HCT116 (cell line): ENCODE data around the gene ZSWIM5. TPM values are rescaled to one million over a fixed set of nuclear protein-coding genes. Genes with fewer than 3 reads are reported as not detected.

ENCODE experiments used
- ATAC-seq: fragments of 200-7000 bp; cut with Tn5 transposase; 2 replicates; pipeline ENCODE4 v1.9.1; 2020; ENCODE audit warnings: mild to moderate bottlenecking, moderate library complexity
- BruUV-seq: library from RNA; stranded (reverse); fragments of 400-500 nt; replicated peaks from 2 replicates; lab custom pipeline; 2021; lab: Mats Ljungman, UMichigan
- CTCF ChIA-PET: fragments of 300-600 bp; sonication (Branson Sonifier 250); formaldehyde crosslinking; loops from one replicate; lab custom pipeline; 2021; ENCODE audit warnings: antibody characterized with exemption; lab: Charles Lee
- POLR2A ChIA-PET: fragments of 300-600, 350-600 bp; sonication (Branson Sonifier 250); formaldehyde crosslinking; loops from one replicate; lab custom pipeline; 2021; ENCODE audit warnings: antibody characterized with exemption; lab: Charles Lee
- RAD21 ChIA-PET, 2 experiments: fragments of 300-600 bp; sonication (Branson Sonifier 250); formaldehyde crosslinking; loops; one replicate each; lab custom pipeline; 2023; ENCODE audit warnings: low total read pairs in 2 of 2; ENCODE audit not compliant: uncharacterized antibody in 2 of 2, unreplicated experiment in 2 of 2, low non-redundant PET in 1 of 2; lab: Charles Lee
- DNase-seq: peaks from one replicate; pipeline ENCODE4 v3.0.0-alpha.2; 2010; ENCODE audit warnings: low read depth, low spot score
- H2AFZ ChIP-seq: fragments of 200-600 bp; shearing (Covaris generic), sonication (generic); 2 replicates; pipeline ENCODE4 v1.6.1; 2017; ENCODE audit warnings: low read depth, mixed run types, mixed read lengths, antibody characterized with exemption, low read length; ENCODE audit not compliant: poor library complexity, severe bottlenecking
- H3K27ac ChIP-seq: 2 replicates; pipeline ENCODE4 v1.5.1; 2012; ENCODE audit warnings: low read depth, low read length
- H3K27me3 ChIP-seq: fragments of 200-600 bp; sonication (generic); 2 replicates; pipeline ENCODE4 v1.6.1; 2016; ENCODE audit warnings: mixed run types, low read length, mixed read lengths; ENCODE audit not compliant: insufficient read depth
- H3K36me3 ChIP-seq, 2 experiments: fragments of 200-500 bp in 1 of 2; fragments of 200-600 bp in 1 of 2; sonication (Bioruptor generic) in 1 of 2; sonication (generic) in 1 of 2; 2 replicates each; pipeline versions ENCODE4 v1.5.1 to v1.6.1; 2014 to 2016; ENCODE audit warnings: low read length in 2 of 2, inconsistent platforms in 1 of 2, mixed read lengths in 1 of 2, mixed run types in 1 of 2; ENCODE audit not compliant: insufficient read depth in 2 of 2, control insufficient read depth in 1 of 2
- H3K4me1 ChIP-seq, 2 experiments: fragments of 200-600 bp in 1 of 2; sonication (generic) in 1 of 2; 2 replicates each; pipeline versions ENCODE4 v1.5.1 to v1.6.1; 2012 to 2017; ENCODE audit warnings: low read length in 2 of 2, inconsistent platforms in 1 of 2, mild to moderate bottlenecking in 1 of 2, mixed read lengths in 1 of 2, mixed run types in 1 of 2, moderate library complexity in 1 of 2; ENCODE audit not compliant: insufficient read depth in 2 of 2, control insufficient read depth in 1 of 2
- H3K4me2 ChIP-seq: fragments of 200-600 bp; sonication (generic); 2 replicates; pipeline ENCODE4 v1.6.1; 2017; ENCODE audit warnings: mixed run types, low read length, mixed read lengths
- H3K4me3 ChIP-seq, 2 experiments: fragments of 200-600 bp in 1 of 2; sonication (generic) in 1 of 2; replicated peaks in 1 of 2; 2 replicates each; pipeline ENCODE4 v1.5.1; 2011 to 2016; ENCODE audit warnings: low read length in 2 of 2, control low read depth in 1 of 2, low read depth in 1 of 2, mild to moderate bottlenecking in 1 of 2, mixed read lengths in 1 of 2, mixed run types in 1 of 2
- H3K79me2 ChIP-seq: fragments of 200-600 bp; sonication (generic); 2 replicates; pipeline ENCODE4 v1.6.1; 2017; ENCODE audit warnings: mild to moderate bottlenecking, mixed run types, low read length, moderate library complexity, mixed read lengths; ENCODE audit not compliant: insufficient read depth
- H3K9ac ChIP-seq: fragments of 200-600 bp; sonication (generic); 2 replicates; pipeline ENCODE4 v1.6.1; 2016; ENCODE audit warnings: low read length, mixed read lengths
- H3K9me2 ChIP-seq: fragments of 200-600 bp; sonication (generic), shearing (Covaris generic); 2 replicates; pipeline ENCODE4 v1.6.1; 2017; ENCODE audit warnings: mixed run types, mild to moderate bottlenecking, moderate library complexity; ENCODE audit not compliant: insufficient read depth
- H3K9me3 ChIP-seq, 2 experiments: fragments of 200-500 bp in 1 of 2; fragments of 200-600 bp in 1 of 2; sonication (Bioruptor generic) in 1 of 2; sonication (generic) in 1 of 2; 2 replicates each; pipeline ENCODE4 v1.6.1; 2014 to 2017; ENCODE audit warnings: low read length in 2 of 2, mixed read lengths in 2 of 2, inconsistent platforms in 1 of 2, low read depth in 1 of 2, mild to moderate bottlenecking in 1 of 2, mixed run types in 1 of 2, moderate library complexity in 1 of 2; ENCODE audit not compliant: control insufficient read depth in 1 of 2, insufficient read depth in 1 of 2
- H4K20me1 ChIP-seq: fragments of 200-600 bp; sonication (generic), shearing (Covaris generic); 2 replicates; pipeline ENCODE4 v1.6.1; 2017; ENCODE audit warnings: mixed run types, mild to moderate bottlenecking, moderate library complexity; ENCODE audit not compliant: insufficient read depth
- ATF3 ChIP-seq: IDR thresholded peaks from 2 replicates; pipeline ENCODE4 v1.6.1; 2012
- CBX3 ChIP-seq: IDR thresholded peaks from 2 replicates; pipeline ENCODE4 v1.6.1; 2012; ENCODE audit warnings: low read depth
- CEBPB ChIP-seq: IDR thresholded peaks from 2 replicates; pipeline ENCODE4 v1.6.1; 2012; ENCODE audit warnings: low read depth
- EZH2 ChIP-seq: fragments of 200-600 bp; sonication (generic); IDR thresholded peaks from 2 replicates; pipeline ENCODE4 v1.6.1; 2017; ENCODE audit warnings: antibody characterized with exemption, mixed run types
- EZH2phosphoT487 ChIP-seq: fragments of 200-600 bp; IDR thresholded peaks from 2 replicates; pipeline ENCODE4 v1.6.1; 2018; ENCODE audit warnings: antibody characterized with exemption, borderline replicate concordance
- MAX ChIP-seq: IDR thresholded peaks from 2 replicates; pipeline ENCODE4 v1.6.1; 2012
- POLR2A ChIP-seq: IDR thresholded peaks from 2 replicates; pipeline ENCODE4 v1.7.0; 2011; ENCODE audit warnings: borderline replicate concordance; ENCODE audit not compliant: insufficient read depth, insufficient read length; ENCODE audit errors: extremely low read depth
- SIN3A ChIP-seq: IDR thresholded peaks from 2 replicates; pipeline ENCODE4 v1.6.1; 2012; ENCODE audit warnings: low read depth
- SRF ChIP-seq: IDR thresholded peaks from 2 replicates; pipeline ENCODE4 v1.6.1; 2012; ENCODE audit warnings: low read depth
- YY1 ChIP-seq: IDR thresholded peaks from 2 replicates; pipeline ENCODE4 v1.6.1; 2011; ENCODE audit warnings: low read length, low read depth, moderate library complexity, mild to moderate bottlenecking; ENCODE audit not compliant: insufficient replicate concordance; ENCODE audit errors: extremely low read depth
- ZBTB33 ChIP-seq: IDR thresholded peaks from 2 replicates; pipeline ENCODE4 v1.6.1; 2011; ENCODE audit warnings: mild to moderate bottlenecking, low read length, moderate library complexity; ENCODE audit not compliant: insufficient replicate concordance; ENCODE audit errors: extremely low read depth
- ZNF274 ChIP-seq: fragments of 200-500 bp; sonication (Bioruptor generic); IDR thresholded peaks from 2 replicates; pipeline ENCODE4 v1.6.1; 2014; ENCODE audit warnings: mild to moderate bottlenecking, low read depth, low read length, inconsistent platforms
- intact Hi-C: fragments of 100-400 bp; cut with micrococcal nuclease; formaldehyde crosslinking; loops from 2 replicates; pipeline ENCODE4 v1.10.0; 2022
- total RNA-seq: library from RNA; stranded (reverse); gene quantifications from one replicate; pipeline ENCODE4 v1.2.1, GENCODE V29; 2021; ENCODE audit not compliant: unreplicated experiment

ZSWIM5 gene
- total RNA-seq, 1 experiment from 2014 or later, result 1.1 TPM

- no peak for TF ChIP-seq ATF3
These were observed 134.8 kb downstream of the ZSWIM5 start (continued) for GRCh38 chr1:45071567-45071966.

GRCh38 chr1:45067806-45068205 lies 138.6 kb downstream of the ZSWIM5 start:
- no peaks in the 10 kb centered on the region for H3K9me2 ChIP-seq
- no peaks in the 10 kb centered on the region for H3K4me1 ChIP-seq
- ChIA-PET POLR2A (no interaction called here), CTCF (interaction anchor here (0.7 kb wide), 1 partner anchor 432 kb away, joined by 3 read pairs; the partner anchor contains the start of genes CCDC163 and MMACHC)
- no peaks in the 10 kb centered on the region for H3K36me3 ChIP-seq
- no peaks in the 10 kb centered on the region for H4K20me1 ChIP-seq
- no peak overlapping the region for H3K4me3 ChIP-seq
- intact Hi-C loops, result no loop called here
- no peak for ATAC-seq
- BruUV-seq, result no TSS peak
- no peaks in the 10 kb centered on the region for H3K27me3 ChIP-seq
- H3K79me2 ChIP-seq, result no peaks in the 10 kb centered on the region
- no peaks in the 10 kb centered on the region for H3K9me3 ChIP-seq
- H2AFZ ChIP-seq, result no peak overlapping the region
- TF ChIP-seq ZNF274 (no peak), ZBTB33 (no peak), MAX (no peak), EZH2phosphoT487 (no peak), POLR2A (no peak), SRF (no peak), CEBPB (no peak), SIN3A (no peak), YY1 (no peak), EZH2 (no peak), CBX3 (no peak)
- TF ChIP-seq, all 23 proteins: peak for 0
- no peak overlapping the region for H3K9ac ChIP-seq
- no peak for DNase-seq
- RAD21 ChIA-PET, result no interaction called here
- no peak overlapping the region for H3K27ac ChIP-seq
- H3K4me2 ChIP-seq, result no peak overlapping the region
